Thoracic aorta (tissue), 2 donors: ENCODE data around the gene RNF121. TPM values are rescaled to one million over a fixed set of nuclear protein-coding genes. Genes with fewer than 3 reads are reported as not detected.

ENCODE experiments used
- ATAC-seq: fragments of 150-250 bp; one replicate; pipeline ENCODE4 v1.8.0; 2017; ENCODE audit warnings: low read depth; ENCODE audit not compliant: insufficient number of reproducible peaks, low FRiP score
- DNase-seq: peaks from one replicate; pipeline ENCODE4 v3.0.0-alpha.2; 2020; ENCODE audit warnings: low spot score
- H3K27ac ChIP-seq, 2 donors: fragments of 200-600 bp; sonication (generic); 1 replicate in 1 of 2; 2 replicates in 1 of 2; pipeline ENCODE4 v1.5.1; 2016; ENCODE audit warnings: mild to moderate bottlenecking in 2 of 2, moderate library complexity in 2 of 2
- H3K27me3 ChIP-seq: fragments of 200-600 bp; sonication (generic); replicated peaks from 2 replicates; pipeline ENCODE4 v1.6.0; 2016; ENCODE audit warnings: mild to moderate bottlenecking; ENCODE audit not compliant: insufficient read depth
- H3K36me3 ChIP-seq: fragments of 200-600 bp; sonication (generic); one replicate; pipeline ENCODE4 v1.5.1; 2016
- H3K4me1 ChIP-seq, 2 donors: fragments of 200-600 bp; sonication (generic); 1 replicate in 1 of 2; 2 replicates in 1 of 2; pipeline versions ENCODE4 v1.5.1 to v1.6.0; 2016; ENCODE audit warnings: low read depth in 2 of 2, mild to moderate bottlenecking in 1 of 2; ENCODE audit not compliant: control insufficient read depth in 1 of 2
- H3K4me3 ChIP-seq: fragments of 200-600 bp; sonication (generic); 2 replicates; pipeline ENCODE4 v1.5.1; 2016; ENCODE audit warnings: mild to moderate bottlenecking
- H3K9me3 ChIP-seq: fragments of 200-600 bp; sonication (generic); 2 replicates; pipeline ENCODE4 v1.5.1; 2016
- CTCF ChIP-seq: fragments of 200-600 bp; sonication (generic); IDR thresholded peaks from one replicate; pipeline ENCODE4 v1.5.1; 2019; ENCODE audit warnings: antibody characterized with exemption
- total RNA-seq, 2 donors: library from RNA; depleted of rRNA; stranded (reverse); fragments of >200 nt; gene quantifications; one replicate each; pipeline versions ENCODE4 v1.1.0 to v1.2.3, GENCODE V29; 2016

The RNF121 gene
- total RNA-seq, 2 donors from 2014 or later = 50.2 to 74.6 TPM

GRCh38 chr11:72004515-72005346, 75.9 kb downstream of the RNF121 start:
- TF ChIP-seq CTCF = no peak
- H3K9me3 ChIP-seq = no peaks in the 10 kb centered on the region
- H3K27ac ChIP-seq = no peak overlapping the region
- peaks cover under 1 to 9% of the 10 kb centered on the region in 2 donors for H3K4me1 ChIP-seq
- DNase-seq = no peak
- no peaks in the 10 kb centered on the region for H3K27me3 ChIP-seq
- peaks cover 68% of the 10 kb centered on the region for H3K36me3 ChIP-seq
- no peak for ATAC-seq
- H3K4me3 ChIP-seq = no peak overlapping the region

DNA sequence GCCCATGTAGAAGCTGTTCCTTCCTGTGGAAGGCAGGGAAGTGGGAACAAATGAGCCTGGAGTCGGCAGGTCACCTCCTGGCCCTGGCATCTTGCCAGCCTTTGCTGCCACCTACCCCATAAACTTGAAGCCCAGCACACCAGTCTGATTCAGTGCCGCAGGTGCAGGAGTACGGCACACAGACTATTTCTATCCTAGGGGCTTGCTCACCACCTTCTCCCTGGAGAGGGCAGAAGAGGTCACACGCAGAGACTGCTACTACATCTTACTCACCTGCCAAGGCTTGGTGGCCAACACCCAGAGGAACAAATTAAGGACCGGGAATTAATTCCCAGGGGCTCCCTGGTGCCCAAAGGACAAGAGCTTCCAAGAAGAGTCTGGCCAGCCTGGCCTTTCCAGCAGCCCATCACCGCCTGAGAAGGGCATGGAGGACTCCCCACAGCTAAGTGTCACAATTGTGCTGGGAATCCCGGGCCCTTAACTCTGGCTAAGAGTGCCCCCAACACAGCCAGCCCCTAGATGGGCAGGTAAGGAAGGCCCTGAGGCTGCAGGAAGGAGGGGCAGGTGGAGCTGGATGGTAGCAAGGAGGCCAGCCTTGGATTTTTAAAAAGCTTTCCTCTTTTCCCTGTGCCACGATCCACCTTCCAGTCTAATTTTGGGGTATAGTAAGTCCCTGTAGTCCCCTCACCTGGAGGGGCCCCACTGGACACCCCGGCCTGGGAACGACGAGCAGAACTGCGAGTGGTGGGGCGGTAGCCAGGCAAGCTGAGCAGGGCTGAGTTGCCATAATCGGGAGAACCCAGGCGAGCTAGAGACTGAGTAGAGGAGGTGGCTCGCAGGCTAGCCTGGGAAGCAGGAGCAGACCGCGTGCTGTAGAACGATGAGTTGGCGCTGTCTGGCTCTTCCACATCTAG, 76.8 kb downstream of the RNF121 start:
- no peaks in the 10 kb centered on the region for H3K27me3 ChIP-seq
- no peak overlapping the region for H3K27ac ChIP-seq
- TF ChIP-seq CTCF = no peak
- peaks cover 0 to under 1% of the 10 kb centered on the region in 2 donors for H3K4me1 ChIP-seq
- H3K4me3 ChIP-seq = no peak overlapping the region
- H3K36me3 ChIP-seq = peaks cover 76% of the 10 kb centered on the region
- DNase-seq (no peak), ATAC-seq (no peak)
- no peaks in the 10 kb centered on the region for H3K9me3 ChIP-seq

DNA sequence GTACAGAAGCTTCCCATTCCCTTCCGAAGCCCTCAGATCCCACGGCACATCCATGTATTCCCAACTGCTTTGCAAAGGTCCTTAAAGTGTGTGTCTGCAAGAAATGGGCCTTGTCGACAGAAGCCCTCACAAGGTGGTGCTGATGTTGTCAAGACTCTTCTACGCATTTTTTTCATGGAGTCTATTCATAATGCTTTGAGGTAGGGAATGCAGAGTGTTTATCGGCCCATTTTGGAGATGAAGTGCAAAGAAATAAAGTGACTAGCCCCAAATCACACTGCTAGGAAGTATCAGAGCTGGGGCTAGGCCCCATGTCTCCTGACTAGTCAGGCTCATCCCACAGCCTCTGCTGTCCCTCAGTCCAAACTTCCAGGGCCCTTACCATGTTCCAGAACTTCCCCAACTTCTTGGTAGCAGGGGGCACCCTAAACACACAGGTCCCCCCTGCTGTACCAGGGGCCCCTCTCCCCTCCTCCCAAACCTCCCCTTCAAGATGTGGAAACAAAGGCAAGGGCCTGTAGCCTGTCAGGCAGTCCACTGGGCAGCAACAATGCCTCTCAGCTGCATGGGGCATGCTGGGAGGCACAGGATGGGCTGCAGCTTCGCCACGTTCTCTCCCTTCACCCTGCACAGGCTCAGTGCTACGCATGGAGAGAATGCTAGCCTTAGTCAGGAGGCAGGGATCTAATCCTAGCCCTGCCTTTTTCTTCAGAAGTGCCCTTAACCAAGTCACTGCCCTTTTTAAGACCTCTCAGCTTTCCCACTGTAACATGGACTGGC, 77.7 kb downstream of the RNF121 start:
- DNase-seq = no peak
- Histone ChIP-seq H3K36me3 (peaks cover 85% of the 10 kb centered on the region), H3K4me3 (no peak overlapping the region), H3K9me3 (no peaks in the 10 kb centered on the region), H3K4me1 (peaks cover 0 to 5% of the 10 kb centered on the region in 2 donors), H3K27me3 (no peaks in the 10 kb centered on the region), H3K27ac (no peak overlapping the region)
- ATAC-seq = no peak
- TF ChIP-seq CTCF = no peak

DNA sequence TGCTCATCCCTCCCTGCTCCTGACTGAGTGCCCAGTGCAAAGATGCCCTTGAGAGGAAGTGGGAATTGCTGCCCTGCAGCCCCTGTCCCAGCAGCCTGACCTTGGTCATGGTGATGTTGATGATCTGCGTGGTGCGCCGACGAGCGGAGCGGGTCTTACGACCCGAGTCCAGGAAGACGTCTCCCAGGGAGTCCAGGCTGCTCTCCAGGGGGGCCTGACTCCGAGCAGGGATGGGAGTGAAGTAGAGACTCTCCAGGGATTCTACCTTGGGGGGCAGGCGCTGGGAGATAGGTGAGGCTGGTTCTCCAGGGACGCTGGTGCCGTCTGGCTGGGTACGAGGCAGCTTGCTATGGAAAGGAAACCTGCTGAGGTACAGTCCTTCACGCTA, 78.2 kb downstream of the RNF121 start:
- DNase-seq (no peak), ATAC-seq (no peak)
- Histone ChIP-seq H3K27me3 (no peaks in the 10 kb centered on the region), H3K27ac (no peak overlapping the region), H3K4me3 (no peak overlapping the region), H3K36me3 (peaks cover 90% of the 10 kb centered on the region), H3K9me3 (no peaks in the 10 kb centered on the region), H3K4me1 (peaks cover 0 to 10% of the 10 kb centered on the region in 2 donors)
- TF ChIP-seq CTCF = no peak
